Duodenal mucosa (tissue), 2 donors: ENCODE measurements around the gene NTHL1.
A peak's percentile ranks its signal among the peaks of the same experiment; 100 is the strongest.

Source experiments
- H3K27ac ChIP-seq: one replicate; pipeline ENCODE4 v1.7.0; 2013; ENCODE audit warnings: low read depth, low read length
- H3K27me3 ChIP-seq, 2 donors: one replicate each; pipeline ENCODE4 v1.7.0; 2013; ENCODE audit warnings: low read length in 2 of 2, control low read depth in 1 of 2; ENCODE audit not compliant: insufficient read depth in 2 of 2, control insufficient read depth in 1 of 2
- H3K36me3 ChIP-seq, 2 donors: one replicate each; pipeline ENCODE4 v1.7.0; 2013; ENCODE audit warnings: low read length in 2 of 2, control low read depth in 1 of 2; ENCODE audit not compliant: insufficient read depth in 2 of 2, control insufficient read depth in 1 of 2
- H3K4me1 ChIP-seq, 2 donors: one replicate each; pipeline ENCODE4 v1.7.0; 2013; ENCODE audit warnings: low read length in 2 of 2, control low read depth in 1 of 2; ENCODE audit not compliant: insufficient read depth in 2 of 2, control insufficient read depth in 1 of 2
- H3K4me3 ChIP-seq, 2 donors: one replicate each; pipeline ENCODE4 v1.7.0; 2013; ENCODE audit warnings: low read length in 2 of 2, low read depth in 1 of 2
- H3K9ac ChIP-seq, 2 donors: one replicate each; pipeline ENCODE4 v1.7.0; 2013; ENCODE audit warnings: low read length in 2 of 2, low read depth in 1 of 2
- H3K9me3 ChIP-seq, 2 donors: one replicate each; pipeline ENCODE4 v1.7.0; 2013; ENCODE audit warnings: low read length in 2 of 2, control low read depth in 1 of 2; ENCODE audit not compliant: control insufficient read depth in 1 of 2

Gene NTHL1

DNA sequence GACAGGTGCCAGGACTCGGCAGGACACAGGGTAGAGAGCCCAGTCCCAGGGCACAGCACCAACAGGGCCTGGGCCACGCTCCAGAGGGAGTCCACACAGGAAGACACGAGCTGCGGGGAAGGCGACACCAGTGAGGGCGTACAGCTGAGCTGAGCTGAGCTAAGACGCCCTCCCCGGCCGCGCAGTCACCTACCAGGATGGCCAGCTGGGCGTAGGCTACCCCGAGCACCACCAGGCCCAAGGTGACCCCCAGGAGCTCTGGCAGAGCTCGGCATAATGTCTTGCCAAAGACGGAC lies 42.8 kb upstream of the NTHL1 start:
- H3K9me3 ChIP-seq, result no peaks in the 10 kb centered on the region
- H3K27me3 ChIP-seq, result no peaks in the 10 kb centered on the region
- H3K4me3 ChIP-seq, result peak overlapping the region; percentile 40
- H3K9ac ChIP-seq, result peak overlapping the region; percentile 51 to 54
- peaks cover 17 to 72% of the 10 kb centered on the region in 2 donors for H3K36me3 ChIP-seq
- peak overlapping the region; percentile 87 for H3K27ac ChIP-seq
- peaks cover 11 to 25% of the 10 kb centered on the region in 2 donors for H3K4me1 ChIP-seq

DNA sequence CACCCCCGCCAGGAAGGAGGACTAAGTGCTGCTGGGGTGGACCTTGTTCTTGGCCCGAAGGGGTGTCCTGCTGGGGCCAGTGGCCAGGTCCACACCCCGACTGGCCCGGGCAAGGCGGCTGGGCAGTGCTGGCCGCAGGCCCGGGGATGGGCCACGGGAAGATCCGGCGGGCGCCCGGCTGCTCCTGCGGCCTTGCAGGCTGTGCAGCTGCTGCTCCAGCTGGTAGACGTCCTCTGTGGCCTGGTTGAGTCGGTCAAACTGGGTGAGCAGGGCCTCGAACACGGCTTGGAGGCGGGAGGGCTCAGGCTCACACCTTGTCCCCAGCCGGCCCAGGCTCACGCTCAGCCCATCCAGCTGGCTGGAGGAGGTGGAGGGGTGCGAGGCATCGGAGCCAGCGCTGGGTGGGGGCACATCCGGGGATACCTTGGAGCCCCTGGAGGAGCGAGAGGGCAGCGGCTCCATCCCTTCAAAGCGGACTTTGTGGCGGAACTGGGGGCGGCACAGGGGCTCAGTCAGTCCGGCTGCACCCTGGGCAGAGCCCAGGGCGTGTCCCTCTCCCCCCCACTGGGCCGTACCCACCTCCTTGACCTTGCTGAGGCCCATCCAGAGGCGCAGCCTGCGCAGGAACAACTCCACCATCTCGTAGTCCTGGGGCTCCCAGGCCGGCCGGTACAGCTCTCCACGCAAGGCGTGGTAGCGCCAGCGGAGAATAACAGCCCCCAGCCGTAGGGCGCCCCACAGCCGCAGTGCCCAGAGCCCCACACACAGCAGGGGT lies 42.3 kb upstream of the NTHL1 start:
- Histone ChIP-seq H3K9ac (peak overlapping the region; percentile 51 to 54), H3K36me3 (peaks cover 17 to 73% of the 10 kb centered on the region in 2 donors), H3K27ac (peak overlapping the region; percentile 87)

DNA sequence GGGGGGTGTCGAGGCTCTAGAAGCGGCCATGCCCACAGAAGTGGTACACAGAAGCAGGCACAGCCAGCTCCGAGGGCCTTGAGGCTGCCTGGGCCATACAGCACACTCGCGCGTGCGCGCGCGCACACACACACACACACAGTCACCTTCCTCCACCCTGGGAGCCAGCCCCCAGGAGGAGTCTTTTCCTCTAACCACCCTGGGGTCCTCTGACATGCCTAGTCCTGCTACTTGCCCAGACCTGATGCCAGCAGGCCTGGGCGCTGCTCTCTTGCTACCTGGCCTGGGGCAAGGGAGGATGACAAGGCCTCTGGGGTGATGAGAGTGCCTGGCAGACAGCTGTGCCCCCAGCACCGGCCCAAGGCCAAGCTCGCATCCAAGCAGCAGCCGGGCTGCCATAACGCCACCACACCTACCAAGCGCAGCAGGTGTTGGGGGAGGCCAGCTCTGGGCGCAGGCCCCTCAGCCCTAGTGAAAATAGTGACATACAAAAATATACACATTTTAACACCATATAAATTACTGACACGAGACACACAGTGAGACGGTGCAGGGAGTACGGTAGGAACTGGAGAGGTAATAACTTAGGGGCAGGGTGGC lies 41.2 kb upstream of the NTHL1 start:
- H3K27me3 ChIP-seq, result no peaks in the 10 kb centered on the region
- H3K4me1 ChIP-seq, result peaks cover 11 to 25% of the 10 kb centered on the region in 2 donors
- H3K27ac ChIP-seq, result no peak overlapping the region
- no peak overlapping the region for H3K4me3 ChIP-seq
- H3K9me3 ChIP-seq, result no peaks in the 10 kb centered on the region
- H3K36me3 ChIP-seq, result peaks cover 19 to 73% of the 10 kb centered on the region in 2 donors
- H3K9ac ChIP-seq, result no peak overlapping the region

More for the DNA sequence above, 42.3 kb upstream of the NTHL1 start:
- Histone ChIP-seq H3K9me3 (no peaks in the 10 kb centered on the region), H3K4me3 (peak overlapping the region in 1 of 2 donors; percentile 40), H3K4me1 (peaks cover 11 to 25% of the 10 kb centered on the region in 2 donors), H3K27me3 (no peaks in the 10 kb centered on the region)

DNA sequence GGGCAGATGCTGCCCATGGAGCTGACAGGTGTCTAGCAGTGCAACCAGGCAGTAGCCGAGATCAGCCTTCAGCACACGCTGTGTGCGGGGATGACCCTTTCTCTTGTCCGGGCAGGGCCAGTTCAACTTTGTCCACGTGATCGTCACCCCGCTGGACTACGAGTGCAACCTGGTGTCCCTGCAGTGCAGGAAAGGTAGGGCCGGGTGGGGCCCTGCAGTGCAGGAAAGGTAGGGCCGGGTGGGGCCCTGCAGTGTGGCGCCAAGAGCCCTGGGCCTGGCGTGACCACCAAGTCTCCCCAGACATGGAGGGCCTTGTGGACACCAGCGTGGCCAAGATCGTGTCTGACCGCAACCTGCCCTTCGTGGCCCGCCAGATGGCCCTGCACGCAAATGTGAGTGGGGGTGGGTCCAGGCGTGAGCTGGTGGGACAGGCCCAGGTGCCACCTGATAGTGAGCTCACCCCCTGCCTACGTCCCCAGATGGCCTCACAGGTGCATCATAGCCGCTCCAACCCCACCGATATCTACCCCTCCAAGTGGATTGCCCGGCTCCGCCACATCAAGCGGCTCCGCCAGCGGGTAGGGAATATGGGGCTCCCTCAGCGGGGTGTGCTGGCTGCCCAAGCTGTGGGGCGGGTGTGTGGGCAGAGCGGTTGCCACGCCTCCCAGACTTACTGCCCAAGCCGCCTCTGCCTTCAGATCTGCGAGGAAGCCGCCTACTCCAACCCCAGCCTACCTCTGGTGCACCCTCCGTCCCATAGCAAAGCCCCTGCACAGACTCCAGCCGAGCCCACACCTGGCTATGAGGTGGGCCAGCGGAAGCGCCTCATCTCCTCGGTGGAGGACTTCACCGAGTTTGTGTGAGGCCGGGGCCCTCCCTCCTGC lies 40.4 kb upstream of the NTHL1 start:
- Histone ChIP-seq H3K9ac (no peak overlapping the region), H3K4me1 (peaks cover 11 to 30% of the 10 kb centered on the region in 2 donors), H3K27ac (no peak overlapping the region), H3K9me3 (no peaks in the 10 kb centered on the region), H3K4me3 (no peak overlapping the region), H3K27me3 (no peaks in the 10 kb centered on the region), H3K36me3 (peaks cover 21 to 72% of the 10 kb centered on the region in 2 donors)

DNA sequence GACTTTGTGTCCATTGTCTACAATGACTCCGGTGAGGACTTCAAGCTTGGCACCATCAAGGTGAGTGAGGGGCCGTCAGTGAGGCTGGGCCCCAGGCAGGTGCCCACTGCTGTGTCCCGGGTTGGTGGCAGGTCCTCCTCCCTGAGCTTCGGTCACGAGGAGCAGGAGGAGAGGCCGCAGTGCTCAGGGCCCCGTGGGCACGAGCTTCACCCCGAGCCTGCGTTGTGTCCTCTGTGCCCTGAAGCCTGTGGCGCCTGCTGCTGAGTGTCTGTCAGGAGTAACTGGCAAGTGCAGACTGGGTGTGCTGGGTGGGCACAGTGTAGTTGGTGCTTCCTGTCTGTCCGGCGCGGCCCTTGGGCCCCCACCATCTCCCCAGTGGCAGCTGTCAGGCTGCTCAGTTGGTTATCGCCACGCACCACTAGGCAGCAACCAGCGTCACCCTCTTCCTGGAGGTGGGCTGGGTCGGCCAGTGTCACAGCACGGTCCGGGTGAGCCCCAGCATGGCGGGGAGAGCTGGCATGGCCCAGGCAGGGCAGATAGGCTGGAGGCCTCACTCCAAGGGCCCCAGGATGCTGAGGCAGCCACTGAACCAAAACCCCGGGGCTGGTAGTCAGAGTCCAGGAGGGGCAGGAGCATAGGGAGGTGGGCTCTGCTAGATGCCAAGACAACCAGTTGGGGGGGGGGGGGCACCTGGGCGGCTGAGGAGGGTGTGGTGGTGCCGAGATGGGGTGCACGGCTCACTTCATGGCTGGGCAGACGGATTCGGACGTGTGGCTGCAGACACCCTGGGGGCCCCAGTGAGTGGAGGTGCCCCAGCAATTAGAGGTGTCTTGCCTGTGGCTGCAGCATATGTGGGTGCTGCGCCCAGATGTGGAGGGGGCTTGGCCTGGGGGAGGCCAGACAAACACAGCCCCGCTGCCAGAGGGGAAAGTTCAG lies 39.4 kb upstream of the NTHL1 start:
- Histone ChIP-seq H3K9ac (no peak overlapping the region), H3K27ac (no peak overlapping the region), H3K4me3 (no peak overlapping the region), H3K27me3 (no peaks in the 10 kb centered on the region), H3K4me1 (peaks cover 5 to 28% of the 10 kb centered on the region in 2 donors), H3K36me3 (peaks cover 25 to 68% of the 10 kb centered on the region in 2 donors), H3K9me3 (no peaks in the 10 kb centered on the region)

DNA sequence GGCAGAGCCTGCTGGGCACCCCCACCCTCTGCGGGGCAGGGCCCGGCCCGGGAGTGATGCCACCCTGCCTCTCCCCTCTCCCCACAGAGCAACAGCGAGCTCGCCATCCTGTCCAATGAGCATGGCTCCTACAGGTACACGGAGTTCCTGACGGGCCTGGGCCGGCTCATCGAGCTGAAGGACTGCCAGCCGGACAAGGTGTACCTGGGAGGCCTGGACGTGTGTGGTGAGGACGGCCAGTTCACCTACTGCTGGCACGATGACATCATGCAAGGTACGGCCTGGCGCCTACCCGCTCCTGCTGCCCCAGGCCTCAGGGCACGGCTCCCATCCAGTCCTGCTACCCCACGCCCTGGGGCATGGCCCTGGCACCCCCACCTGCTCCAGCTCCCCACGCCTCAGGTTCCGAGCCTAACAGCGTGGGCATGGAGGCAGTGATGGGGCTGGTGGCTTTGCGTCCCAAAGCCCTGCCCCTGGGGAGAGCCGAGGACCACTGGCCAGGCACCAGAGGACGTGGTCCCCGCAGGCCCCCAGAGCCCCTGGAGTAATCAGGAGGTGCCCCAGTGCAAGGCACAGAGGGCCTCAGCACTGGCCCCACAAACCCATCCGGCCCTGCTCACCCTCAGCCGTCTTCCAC lies 38.6 kb upstream of the NTHL1 start:
- Histone ChIP-seq H3K4me1 (peaks cover 5 to 22% of the 10 kb centered on the region in 2 donors), H3K4me3 (no peak overlapping the region), H3K27ac (no peak overlapping the region), H3K9ac (no peak overlapping the region), H3K36me3 (peaks cover 29 to 75% of the 10 kb centered on the region in 2 donors), H3K27me3 (no peaks in the 10 kb centered on the region), H3K9me3 (no peaks in the 10 kb centered on the region)

DNA sequence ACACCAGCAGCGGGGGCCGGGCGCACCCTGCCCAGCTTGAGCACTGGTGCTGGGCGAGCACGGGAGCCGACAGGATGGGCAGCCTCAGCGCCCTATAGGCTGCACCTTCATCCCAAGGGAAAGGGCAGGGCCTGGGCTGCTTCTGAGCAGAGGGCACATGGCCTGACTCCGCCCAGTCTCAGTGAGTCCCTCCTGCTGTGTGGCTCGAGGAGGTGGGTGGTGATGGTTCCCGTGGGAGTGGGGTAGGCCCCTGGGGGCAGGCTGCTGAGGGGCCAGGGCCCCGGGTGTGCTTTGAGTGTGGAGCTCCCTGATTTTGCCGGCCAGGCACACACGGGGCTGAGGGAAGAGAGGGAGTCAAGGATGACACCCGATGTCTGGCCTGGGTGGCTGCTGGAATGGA lies 38.0 kb upstream of the NTHL1 start:
- H3K9me3 ChIP-seq, result no peaks in the 10 kb centered on the region
- peaks cover 5 to 21% of the 10 kb centered on the region in 2 donors for H3K4me1 ChIP-seq
- peaks cover 29 to 81% of the 10 kb centered on the region in 2 donors for H3K36me3 ChIP-seq
- H3K27me3 ChIP-seq, result no peaks in the 10 kb centered on the region
- H3K4me3 ChIP-seq, result no peak overlapping the region
- H3K9ac ChIP-seq, result no peak overlapping the region
- H3K27ac ChIP-seq, result no peak overlapping the region

DNA sequence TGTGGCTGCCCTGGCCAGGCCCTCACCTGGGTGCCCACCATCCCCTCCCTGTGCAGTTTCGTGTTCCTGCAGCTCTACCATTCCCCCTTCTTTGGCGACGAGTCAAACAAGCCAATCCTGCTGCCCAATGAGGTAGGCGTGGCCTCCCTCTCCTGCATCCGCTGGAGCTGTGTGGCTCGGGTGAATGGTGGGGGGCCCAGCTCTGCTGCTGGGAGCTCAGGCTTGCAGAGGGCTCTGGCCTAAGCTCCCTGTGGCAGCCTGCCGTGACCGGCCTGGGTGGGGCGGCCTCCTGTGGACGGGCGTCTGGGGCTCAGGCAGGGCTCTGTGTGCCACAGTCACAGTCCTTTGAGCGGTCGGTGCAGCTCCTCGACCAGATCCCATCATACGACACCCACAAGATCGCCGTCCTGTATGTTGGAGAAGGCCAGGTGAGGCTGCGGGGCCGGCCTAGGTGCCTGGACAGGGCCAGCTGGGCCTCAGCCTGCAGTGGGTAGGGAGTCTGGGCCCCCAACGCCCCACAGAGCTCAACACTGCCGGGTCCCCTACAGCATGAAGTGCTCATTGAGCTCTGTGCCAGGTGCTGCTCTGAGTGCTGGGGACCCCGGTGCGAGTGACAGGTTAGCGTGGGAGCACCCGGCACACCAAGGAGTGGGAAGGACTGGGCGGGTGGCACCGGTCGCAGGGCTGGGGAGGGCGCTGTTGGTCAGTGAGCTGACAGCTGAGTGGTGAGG lies 37.4 kb upstream of the NTHL1 start:
- Histone ChIP-seq H3K4me3 (no peak overlapping the region), H3K27me3 (no peaks in the 10 kb centered on the region), H3K36me3 (peaks cover 29 to 84% of the 10 kb centered on the region in 2 donors), H3K9me3 (no peaks in the 10 kb centered on the region), H3K4me1 (peaks cover 0 to 15% of the 10 kb centered on the region in 2 donors), H3K9ac (no peak overlapping the region), H3K27ac (no peak overlapping the region)
